Muscle of back (tissue), 11 donors: ENCODE measurements around the gene NR1H4. TPM values are rescaled to one million over a fixed set of nuclear protein-coding genes. Genes with fewer than 3 reads are reported as not detected.
"Not testable (repeated sequence)": the region's sequence is repeated elsewhere in the genome, so short reads cannot be mapped to it uniquely, and the experiment has no call there.

Source experiments
- DNase-seq, 3 donors: peaks; one replicate each; pipeline versions ENCODE4 v3.0.0 to v3.0.0-alpha.2; 2013
- polyA plus RNA-seq, 10 donors: library from polyadenylated mRNA; unstranded; fragments of 120-200 nt; gene quantifications; one replicate each; pipeline ENCODE4 v1.2.1, GENCODE V29; 2013; ENCODE audit not compliant: insufficient read length in 10 of 10

The NR1H4 gene
- polyA plus RNA-seq, 10 donors, result 0.07 to 0.61 (median 0.38) TPM; not detected in 7

DNA sequence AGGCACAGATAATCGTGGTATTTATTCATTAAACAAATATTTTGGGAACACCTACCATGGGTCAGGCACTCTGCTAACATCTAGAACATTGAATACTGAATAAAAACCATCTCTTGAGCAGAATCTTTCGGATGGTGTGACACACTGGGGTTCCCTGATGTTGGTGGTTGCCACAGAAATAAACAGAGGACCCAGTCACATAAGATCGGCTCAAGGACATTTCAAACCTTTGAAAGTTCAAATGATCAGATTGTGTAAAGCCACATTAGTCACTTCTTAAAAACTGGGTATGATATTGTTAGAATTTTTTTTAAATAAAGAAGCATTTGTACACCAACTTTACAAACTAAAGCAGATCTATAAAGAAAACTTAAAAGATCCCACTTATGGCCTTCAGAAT is 39.0 kb downstream of the NR1H4 start:
- DNase-seq, result no peak

DNA sequence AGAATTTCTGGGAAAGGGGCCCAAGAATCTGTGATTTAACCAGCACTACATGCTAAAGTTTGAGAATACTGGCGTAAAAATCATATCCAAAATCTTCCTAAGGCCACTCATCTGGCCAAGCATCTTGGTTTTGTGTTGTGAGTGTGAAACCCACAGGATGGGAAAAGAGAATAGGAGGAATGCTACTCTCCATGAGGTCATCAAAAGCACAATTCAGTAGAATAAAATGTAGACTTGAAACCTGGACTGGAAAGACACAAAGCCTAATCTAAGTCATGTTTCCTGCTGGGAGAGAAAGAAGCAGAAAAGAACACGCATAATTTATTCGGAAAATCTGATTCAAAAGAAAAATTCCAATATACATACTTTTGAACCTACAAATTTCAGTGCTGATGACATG is 42.3 kb downstream of the NR1H4 start:
- no peak for DNase-seq

DNA sequence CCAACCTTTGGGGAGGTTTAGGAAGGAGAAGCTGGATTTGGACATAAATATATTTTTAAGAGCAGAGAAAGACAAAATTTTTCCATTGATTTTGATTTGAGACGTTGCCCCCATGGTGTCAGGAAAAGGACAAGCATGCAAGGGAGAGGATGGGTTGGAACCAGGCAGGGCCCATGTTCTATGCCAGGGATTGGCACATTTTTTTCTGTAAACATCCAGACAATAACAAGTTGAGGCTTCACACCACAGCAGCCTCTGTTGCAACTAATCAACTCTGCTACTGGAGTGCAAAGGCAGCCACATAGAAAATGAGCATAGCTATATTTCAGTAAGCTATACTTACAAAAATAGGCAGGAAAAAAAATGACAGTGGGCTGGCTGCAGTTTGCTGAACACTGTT is 44.7 kb downstream of the NR1H4 start:
- DNase-seq, result no peak

DNA sequence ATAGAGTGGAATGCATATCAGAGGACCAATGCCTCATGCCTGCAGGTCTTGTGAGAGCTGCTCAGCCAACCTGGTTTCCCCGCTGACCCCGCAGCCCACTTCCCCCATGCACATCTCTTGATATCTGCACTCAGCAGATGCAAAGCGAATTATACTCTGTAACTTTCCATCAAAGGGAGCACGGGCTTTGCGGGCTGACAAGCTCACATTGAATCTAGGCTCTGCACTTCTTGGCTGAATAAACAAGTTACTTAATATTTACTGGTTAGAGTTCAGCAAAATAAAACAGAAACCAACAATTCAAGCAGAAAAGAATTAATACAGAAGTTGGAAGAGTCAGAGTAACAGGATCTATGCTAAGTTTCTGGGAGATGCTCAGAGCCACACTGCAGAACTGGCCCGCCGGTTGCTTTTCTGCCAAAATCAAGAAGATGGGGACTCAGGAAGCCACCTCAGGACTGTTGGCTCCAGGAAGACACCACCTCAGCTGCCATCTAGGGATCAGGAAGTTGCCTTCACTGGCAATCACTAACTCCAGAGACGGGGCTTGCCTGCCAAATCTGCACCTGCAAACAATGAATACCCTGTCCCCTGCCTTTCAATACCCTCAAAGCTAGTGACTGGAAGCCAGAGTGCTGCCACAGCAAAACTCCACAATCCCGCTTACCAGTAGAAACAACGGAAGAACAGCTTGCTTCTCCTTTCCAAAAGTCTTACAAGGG is 46.5 kb downstream of the NR1H4 start:
- DNase-seq, result no peak

DNA sequence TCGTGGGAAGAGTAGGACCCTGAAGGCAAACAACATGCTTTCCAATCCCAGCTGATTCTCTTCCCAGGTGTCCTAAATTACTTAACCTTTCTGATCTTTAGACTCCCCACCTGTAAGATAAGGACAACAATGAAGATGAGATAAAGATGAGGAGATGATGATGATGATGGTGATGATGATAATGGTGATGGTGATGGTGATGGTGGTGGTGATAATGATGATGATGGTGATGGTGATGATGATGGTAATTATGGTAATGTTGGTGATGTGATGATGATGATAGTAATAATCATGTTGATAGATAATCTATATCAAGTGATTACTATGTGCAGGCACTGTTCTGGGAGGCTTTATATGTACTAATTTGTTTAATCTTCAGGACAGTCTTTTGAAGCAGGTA is 48.3 kb downstream of the NR1H4 start:
- no peak for DNase-seq

DNA sequence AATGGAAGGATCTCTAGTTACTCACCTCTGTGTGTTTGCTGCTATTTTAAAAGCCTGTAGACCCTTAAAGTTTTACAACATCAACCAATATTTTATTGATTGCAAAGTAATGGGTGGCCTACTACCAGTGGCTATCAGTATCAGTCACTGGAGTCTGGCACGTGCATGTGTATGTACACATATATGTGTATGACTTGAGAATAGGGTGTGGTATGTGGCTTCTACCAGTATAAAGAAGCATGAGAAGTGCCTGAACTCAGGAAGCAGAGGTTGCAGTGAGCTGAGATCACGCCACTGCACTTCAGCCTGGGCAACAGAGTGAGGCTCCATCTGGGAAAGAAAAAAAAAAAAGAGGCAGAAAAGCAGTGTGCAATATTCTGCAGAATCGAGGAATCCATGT is 54.4 kb downstream of the NR1H4 start:
- no peak for DNase-seq

DNA sequence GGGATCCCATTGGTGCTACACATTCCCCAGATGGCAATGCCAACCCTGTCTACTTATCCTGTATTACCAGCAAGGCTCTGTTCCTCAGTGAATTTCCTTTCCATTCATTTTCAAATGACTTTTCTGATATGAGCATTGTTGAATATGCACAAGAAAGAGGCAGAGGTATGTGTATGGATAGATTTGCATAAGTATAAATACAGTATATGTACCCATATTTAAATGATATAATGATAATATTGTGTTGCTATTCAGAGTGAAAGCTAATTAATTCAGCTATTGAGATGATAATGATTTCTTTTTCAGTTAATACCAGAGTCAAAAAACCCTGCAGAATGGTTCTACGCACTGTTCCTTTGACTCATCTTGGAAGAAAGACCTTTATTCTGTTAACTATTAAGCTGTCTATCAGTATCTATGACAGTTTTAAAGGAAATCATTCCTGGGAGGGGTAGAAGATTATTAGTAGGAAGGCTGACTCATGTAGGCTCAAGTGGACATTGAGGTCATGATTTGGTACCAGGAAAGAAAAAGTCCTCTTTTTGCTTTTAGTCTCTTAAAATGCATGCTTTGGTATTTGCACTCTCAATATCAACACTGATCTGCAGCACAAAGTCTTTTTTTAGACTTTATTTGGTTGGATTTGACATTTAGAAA is 54.9 kb downstream of the NR1H4 start:
- no peak for DNase-seq

DNA sequence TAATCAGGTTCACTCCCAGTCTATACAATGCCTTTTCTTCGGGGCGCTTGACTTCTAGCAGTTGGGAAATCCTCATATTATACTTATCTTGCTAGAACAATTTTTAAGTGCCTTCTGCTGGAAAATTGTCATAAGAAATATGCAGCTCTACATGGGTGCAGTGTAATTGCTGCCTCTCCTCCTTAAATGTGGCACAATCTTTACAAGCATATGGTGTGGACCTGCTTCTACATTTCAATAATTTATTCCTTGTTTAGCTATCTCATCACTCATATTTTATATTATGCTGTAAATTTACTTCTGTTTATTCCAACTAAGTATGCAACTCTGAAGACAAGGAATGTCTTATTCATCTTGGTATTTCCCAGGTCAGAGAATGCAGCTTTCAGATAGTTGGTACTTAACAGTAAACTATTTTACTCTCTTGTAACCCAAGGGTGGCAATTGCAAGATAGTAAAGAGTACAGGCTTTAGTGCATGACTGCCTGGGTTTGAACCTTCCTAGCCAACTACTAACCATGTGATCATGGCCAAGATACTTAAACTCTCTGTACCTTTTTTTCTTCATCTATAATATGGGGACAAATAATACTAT is 56.2 kb downstream of the NR1H4 start:
- DNase-seq, result no peak

DNA sequence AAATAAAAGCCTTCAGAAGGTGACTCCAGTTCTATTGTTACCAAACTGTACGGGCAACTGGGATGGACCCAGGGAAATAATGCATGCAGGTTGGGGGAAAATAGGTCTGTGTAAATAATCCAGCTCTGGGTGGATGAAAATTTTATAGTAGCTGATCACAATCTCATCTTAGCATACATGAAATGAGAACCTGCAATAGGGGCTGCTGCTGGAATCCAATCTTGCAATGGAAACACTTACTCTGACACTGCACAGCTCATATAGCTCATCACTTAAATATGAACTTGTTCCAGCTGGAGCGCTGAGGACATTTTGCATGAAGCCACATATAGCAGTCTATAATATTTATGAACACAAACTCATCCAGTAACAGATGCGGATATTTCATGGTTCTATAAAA is 59.7 kb downstream of the NR1H4 start:
- peak in 1 of 3 donors; percentile 13 for DNase-seq

DNA sequence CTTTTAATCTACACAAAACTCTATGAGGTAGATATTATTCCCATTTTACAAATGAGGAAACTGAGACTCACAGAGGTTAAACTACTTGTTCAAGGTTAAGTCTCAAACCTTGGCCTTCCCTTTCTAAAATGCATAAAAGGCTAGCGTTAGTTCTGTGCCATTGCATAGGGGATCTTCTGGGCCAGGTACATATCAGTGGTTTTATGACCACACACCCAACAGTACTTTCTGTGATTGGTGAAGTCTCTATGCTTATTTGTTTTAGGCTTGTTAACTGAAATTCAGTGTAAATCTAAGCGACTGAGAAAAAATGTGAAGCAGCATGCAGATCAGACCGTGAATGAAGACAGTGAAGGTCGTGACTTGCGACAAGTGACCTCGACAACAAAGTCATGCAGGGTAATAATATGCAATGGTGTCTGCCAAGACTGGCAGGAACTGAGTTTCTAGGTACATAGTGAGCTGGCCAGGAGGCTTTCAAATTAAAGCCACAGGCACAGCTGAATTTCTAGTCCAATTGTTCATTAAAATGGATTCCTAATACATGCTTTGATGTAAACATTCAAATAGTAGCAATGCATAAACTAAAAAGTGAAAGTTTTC is 61.1 kb downstream of the NR1H4 start:
- DNase-seq, result no peak

DNA sequence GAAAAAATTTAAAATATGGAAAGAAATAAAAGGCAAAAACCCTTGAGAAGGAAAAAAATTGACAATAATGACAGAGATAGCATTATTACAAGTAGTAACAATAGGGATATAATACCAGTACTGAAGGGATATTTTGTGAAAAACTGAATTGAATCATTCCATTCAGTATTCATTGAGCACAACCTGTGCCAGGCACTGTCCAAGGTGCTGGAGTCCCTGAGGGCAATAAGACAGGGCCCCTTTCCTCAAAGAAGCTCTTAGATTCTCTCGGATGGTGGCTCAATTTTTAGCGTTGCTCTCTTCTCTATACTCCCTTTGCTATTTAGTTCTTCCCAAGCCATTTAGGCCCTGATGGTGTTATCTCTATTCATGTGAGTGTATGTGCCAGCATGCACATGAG is 65.5 kb downstream of the NR1H4 start:
- DNase-seq, result peak; percentile 4 to 53 (median 37)

DNA sequence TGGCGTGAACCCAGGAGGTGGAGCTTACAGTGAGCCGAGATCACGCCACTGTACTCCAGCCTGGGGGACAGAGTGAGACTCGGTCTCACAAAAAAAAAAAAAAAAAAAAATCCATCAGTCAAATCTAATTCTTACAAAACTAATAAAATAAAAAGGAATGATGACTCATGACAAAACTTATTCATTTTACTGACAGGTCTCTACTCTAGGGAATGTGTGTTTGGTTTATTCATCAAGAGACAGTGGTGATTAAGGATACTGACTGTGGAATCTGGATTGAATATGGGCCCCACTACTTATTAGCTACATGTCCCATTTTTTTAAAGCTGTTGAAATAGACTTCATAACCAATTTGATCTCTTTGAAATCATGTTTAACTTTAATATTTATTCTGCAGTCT is 70.5 kb downstream of the NR1H4 start:
- no peak for DNase-seq

DNA sequence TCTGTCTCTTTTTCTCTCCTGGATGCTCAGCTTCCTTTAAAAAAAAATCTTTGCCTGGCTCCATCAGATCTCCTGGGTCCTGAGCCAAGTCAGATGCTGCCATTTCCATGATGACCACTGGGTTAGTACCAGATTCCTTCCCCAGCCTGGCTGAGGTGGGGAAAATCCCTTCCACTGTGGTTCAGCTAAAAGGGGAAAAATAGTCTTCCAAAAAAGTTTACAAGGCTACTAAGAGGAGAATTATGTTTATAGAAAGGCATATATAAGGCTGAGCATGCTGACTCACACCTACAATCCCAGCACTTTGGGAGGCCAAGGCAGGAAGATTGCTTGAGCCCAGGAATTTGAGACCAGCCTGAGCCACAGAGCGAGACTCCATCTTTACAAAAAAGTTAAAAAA is 71.4 kb downstream of the NR1H4 start:
- DNase-seq, result no peak

DNA sequence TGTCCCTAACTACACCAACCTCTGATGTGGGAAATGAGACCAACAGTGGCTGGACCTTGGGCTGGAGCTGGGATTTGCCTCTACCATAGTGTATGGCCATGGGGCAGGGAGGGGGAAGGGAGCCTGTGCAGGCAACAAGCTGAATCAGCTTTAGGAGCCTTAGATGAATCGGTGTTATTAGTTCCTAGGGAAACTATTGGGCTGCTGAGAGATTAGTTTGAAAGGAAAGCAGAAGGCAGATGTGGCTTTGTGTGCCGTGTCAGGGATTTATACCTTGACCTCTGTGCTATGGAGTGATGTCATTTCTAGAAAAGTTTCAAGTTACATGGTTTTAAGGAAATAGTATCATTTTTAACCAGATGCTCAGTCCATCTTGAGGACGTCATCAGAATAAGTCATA is 80.3 kb downstream of the NR1H4 start:
- DNase-seq, result no peak

DNA sequence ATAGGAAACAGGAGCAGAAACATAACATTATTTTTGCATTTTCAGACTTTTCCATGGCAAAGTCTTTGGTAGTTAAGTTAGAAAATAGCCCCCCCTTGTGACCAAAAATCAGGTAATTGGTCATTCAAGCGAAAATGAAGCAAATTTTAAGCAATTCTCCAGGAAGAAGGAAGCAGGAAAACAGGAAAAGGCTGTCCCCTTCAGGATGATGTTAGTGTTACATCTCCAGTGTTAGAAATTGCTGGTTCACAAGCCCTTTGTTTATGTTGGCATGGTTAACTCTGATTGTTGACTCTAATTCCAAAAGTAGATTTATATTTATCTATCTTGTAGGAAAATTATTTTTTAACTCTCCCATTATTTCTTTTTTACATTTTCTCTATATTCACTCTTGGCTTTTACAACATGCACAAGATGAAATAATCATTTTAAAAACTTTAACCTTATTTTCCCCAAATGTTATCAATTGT is 81.0 kb downstream of the NR1H4 start:
- peak; percentile 80 to 90 (median 84) for DNase-seq

DNA sequence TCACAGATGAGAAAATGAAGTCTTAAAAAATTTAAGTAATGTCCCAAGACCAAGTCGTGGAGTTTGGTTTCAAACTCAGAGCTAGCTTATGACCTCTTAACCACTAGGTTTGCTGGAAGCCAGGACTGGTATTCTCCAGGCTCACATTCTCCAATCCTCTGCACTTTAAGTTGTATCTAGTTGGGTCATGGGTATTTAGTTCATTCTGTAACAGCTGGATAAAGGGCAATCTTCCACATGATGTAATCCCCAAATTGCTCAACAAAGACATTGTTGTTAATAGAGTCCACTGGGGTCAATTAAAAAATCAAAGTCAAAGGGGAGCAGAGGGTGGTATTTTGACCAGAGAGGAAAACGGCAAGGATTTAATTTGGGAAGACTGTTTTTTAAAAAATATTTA is 82.1 kb downstream of the NR1H4 start:
- DNase-seq, result peak in 2 of 3 donors; percentile 9 to 59

DNA sequence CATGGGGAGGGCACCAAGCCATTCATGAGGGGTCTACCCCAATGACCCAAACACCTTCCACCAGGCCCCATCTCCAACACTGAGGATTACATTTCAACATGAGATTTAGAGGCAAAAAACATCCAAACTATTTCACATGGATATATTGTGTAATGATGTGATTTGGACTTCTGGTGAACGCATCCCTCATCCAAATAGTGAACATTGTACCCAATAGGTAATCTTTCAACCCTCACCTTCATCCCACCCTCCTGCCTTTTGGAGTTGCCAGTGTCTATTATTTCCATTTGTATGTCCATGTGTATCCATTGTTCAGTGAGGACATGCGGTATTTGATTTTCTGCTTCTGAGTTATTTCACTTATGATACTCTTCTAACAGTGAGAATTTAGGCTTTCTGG is 83.7 kb downstream of the NR1H4 start:
- DNase-seq, result no peak

DNA sequence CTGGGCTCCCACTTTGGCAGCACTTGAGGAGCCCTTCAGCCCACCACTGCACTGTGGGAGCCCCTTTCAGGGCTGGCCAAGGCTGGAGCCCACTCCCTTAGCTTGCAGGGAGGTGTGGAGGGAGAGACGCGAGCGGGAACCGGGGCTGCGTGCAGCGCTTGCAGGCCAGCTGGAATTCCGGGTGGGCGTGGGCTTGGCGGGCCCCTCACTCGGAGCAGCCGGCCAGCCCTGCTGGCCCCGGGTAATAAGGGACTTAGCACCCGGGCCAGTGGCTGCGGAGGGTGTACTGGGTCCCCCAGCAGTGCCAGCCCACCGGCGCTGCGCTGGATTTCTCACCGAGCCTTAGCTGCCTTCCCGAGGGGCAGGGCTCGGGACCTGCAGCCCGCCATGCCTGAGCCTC is 85.6 kb downstream of the NR1H4 start:
- DNase-seq, result not testable (repeated sequence)

DNA sequence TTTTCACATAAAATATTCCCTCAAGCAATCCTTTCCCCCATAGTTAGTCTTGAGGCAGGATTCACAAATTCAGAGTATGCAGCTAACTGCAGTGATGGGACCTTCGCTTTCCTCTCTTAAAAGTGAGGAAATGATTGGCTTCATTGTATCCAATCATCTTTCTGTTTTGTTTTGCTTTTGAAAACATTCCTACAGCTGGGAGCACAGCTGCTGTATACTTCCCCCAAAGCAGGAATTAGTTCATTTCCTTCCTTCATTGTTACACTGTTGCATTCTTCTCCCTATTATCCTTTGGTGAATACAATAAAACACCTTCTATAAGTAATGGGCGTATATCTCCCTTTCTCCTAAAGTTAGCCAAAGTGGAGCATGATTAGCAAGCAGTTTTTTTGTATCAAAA is 90.4 kb downstream of the NR1H4 start:
- DNase-seq, result peak in 2 of 3 donors; percentile 3 to 58

DNA sequence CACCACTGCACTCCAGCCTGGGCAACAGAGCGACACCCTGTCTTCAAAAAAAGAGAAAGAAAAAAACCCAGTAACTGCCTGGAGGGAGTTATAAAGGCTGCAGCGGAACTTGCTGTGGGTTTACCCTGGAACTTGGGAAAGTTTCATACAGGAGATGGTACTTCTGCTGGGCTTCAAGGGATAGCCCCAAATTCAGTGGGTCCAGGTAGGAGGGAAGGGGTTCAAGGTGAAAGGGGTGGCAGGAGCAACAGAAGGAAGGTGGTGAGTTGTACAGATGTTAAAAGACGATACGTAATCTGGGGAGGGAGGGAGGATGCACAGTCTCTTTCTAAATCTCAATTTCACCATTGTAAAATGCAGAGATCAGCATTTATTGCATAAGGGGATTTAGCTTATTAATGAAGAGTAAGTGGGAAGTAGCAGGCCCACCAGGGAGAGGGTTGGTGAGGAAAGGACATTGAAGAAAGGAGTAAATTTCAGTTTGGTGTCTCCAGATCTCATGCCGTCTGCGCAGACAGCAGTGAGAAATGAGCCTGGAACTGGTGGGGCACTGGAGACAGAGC is 91.3 kb downstream of the NR1H4 start:
- no peak for DNase-seq

DNA sequence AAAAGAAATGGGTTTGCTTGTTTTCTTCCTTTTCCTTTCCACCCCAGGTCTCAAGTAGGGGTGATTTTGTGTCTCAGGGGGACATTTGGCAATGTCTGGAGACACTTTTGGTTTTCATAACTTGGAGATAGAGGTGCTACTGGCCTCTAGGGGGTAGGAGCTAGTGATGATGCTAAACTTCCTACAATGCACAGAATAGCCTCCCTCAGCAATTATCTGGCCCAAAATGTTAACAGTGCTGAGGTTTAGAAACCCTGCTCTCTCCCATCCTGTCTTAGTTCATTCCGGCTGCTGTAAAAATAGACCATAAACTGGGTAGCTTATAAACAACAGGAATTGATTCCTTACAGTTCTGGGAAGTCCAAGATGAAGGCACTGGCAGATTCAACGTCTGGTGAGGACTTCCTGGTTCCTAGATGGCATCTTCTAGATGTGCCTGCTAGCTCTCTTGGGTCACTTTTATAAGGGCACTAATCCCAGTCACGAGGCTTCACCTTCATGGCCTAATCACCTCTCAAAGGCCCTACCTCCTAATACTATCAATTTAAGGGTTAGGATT is 92.4 kb downstream of the NR1H4 start:
- DNase-seq, result no peak
